HEK293 (cell line): ENCODE measurements around the gene TRIP4.

Experiments
- CTCF ChIP-seq: fragments of 450-650 bp; formaldehyde crosslinking; IDR thresholded peaks from 2 replicates; pipeline ENCODE4 v1.5.1; 2016; ENCODE audit warnings: missing biosample characterization, missing genetic modification characterization
- ZBTB1 ChIP-seq: fragments of 450-650 bp; formaldehyde crosslinking; IDR thresholded peaks from 2 replicates; pipeline ENCODE4 v1.5.1; 2016; ENCODE audit warnings: missing biosample characterization, missing genetic modification characterization
- ZNF214 ChIP-seq: fragments of 450-650 bp; formaldehyde crosslinking; IDR thresholded peaks from 2 replicates; pipeline ENCODE4 v1.5.1; 2017; ENCODE audit warnings: missing biosample characterization, mild to moderate bottlenecking, missing genetic modification characterization, borderline replicate concordance
- ZNF362 ChIP-seq: fragments of 450-650 bp; formaldehyde crosslinking; IDR thresholded peaks from 2 replicates; pipeline ENCODE4 v1.5.1; 2016; ENCODE audit warnings: missing biosample characterization, missing genetic modification characterization
- ZNF529 ChIP-seq: fragments of 450-650 bp; formaldehyde crosslinking; IDR thresholded peaks from 2 replicates; pipeline ENCODE4 v1.5.1; 2017; ENCODE audit warnings: missing genetic modification characterization, missing biosample characterization; ENCODE audit not compliant: insufficient replicate concordance
- ZNF660 ChIP-seq: fragments of 450-650 bp; IDR thresholded peaks from 2 replicates; pipeline ENCODE4 v1.5.1; 2018; ENCODE audit warnings: missing biosample characterization, mild to moderate bottlenecking, missing genetic modification characterization
- ZNF704 ChIP-seq: fragments of 450-650 bp; formaldehyde crosslinking; IDR thresholded peaks from 2 replicates; pipeline ENCODE4 v1.5.1; 2016; ENCODE audit warnings: missing biosample characterization, missing genetic modification characterization
- ZSCAN5A ChIP-seq: fragments of 450-650 bp; formaldehyde crosslinking; IDR thresholded peaks from 2 replicates; pipeline ENCODE4 v1.5.1; 2016; ENCODE audit warnings: missing biosample characterization, missing genetic modification characterization

GRCh38 chr15:64443016-64443415, 55.4 kb downstream of the TRIP4 start:
- TF ChIP-seq ZNF660 (tag by site-specific recombination) (no peak), CTCF (tag by site-specific recombination) (no peak), ZNF529 (no peak), ZNF214 (tag by site-specific recombination) (no peak), ZSCAN5A (tag by site-specific recombination) (no peak), ZNF704 (tag by site-specific recombination) (no peak), ZNF362 (tag by site-specific recombination) (no peak), ZBTB1 (no peak)
